SW480 (cell line): Measurements from ENCODE around the gene AOAH.
A peak's percentile ranks its signal among the peaks of the same experiment; 100 is the strongest.
"Not testable (repeated sequence)": the region's sequence is repeated elsewhere in the genome, so short reads cannot be mapped to it uniquely, and the experiment has no call there.

Experiments
- DNase-seq: peaks from one replicate; pipeline ENCODE4 v3.0.0-alpha.2; 2016; ENCODE audit warnings: low spot score

AOAH gene

GRCh38 chr7:36506820-36507219 is 217.5 kb downstream of the AOAH start:
- DNase-seq: no peak

- DNase-seq: no peak
These were observed 218.0 kb downstream of the AOAH start for GRCh38 chr7:36506130-36506798.

GRCh38 chr7:36504617-36505016 is 219.7 kb downstream of the AOAH start:
- DNase-seq: not testable (repeated sequence)

- not testable (repeated sequence) for DNase-seq
These were observed 220.1 kb downstream of the AOAH start for GRCh38 chr7:36504216-36504615.

GRCh38 chr7:36497775-36498174 is 226.5 kb downstream of the AOAH start:
- no peak for DNase-seq

GRCh38 chr7:36497176-36497575 is 227.1 kb downstream of the AOAH start:
- not testable (repeated sequence) for DNase-seq

- no peak for DNase-seq
These were observed 227.7 kb downstream of the AOAH start for GRCh38 chr7:36496576-36496975.

- DNase-seq: no peak
These were observed 233.0 kb downstream of the AOAH start for GRCh38 chr7:36491317-36491716.

GRCh38 chr7:36490419-36490830 is 233.9 kb downstream of the AOAH start:
- DNase-seq: no peak

- DNase-seq: not testable (repeated sequence)
These were observed 235.6 kb downstream of the AOAH start for GRCh38 chr7:36488672-36489071.

GRCh38 chr7:36487756-36488336 is 236.4 kb downstream of the AOAH start:
- DNase-seq: peak; percentile 83

- DNase-seq: no peak
These were observed 238.0 kb downstream of the AOAH start for GRCh38 chr7:36486336-36486735.

- DNase-seq: no peak
These were observed 240.0 kb downstream of the AOAH start for GRCh38 chr7:36484265-36484664.

GRCh38 chr7:36483853-36484252 is 240.4 kb downstream of the AOAH start:
- not testable (repeated sequence) for DNase-seq

GRCh38 chr7:36478745-36479144 is 245.5 kb downstream of the AOAH start:
- DNase-seq: no peak

- DNase-seq: no peak
These were observed 248.9 kb downstream of the AOAH start for GRCh38 chr7:36475381-36475780.

- DNase-seq: no peak
These were observed 249.3 kb downstream of the AOAH start for GRCh38 chr7:36475011-36475342.

- DNase-seq: no peak
These were observed 249.8 kb downstream of the AOAH start for GRCh38 chr7:36474283-36475010.

GRCh38 chr7:36473454-36474282 is 250.6 kb downstream of the AOAH start:
- DNase-seq: peak; percentile 39

GRCh38 chr7:36472141-36472729 is 252.1 kb downstream of the AOAH start:
- no peak for DNase-seq

GRCh38 chr7:36469236-36469635 is 255.1 kb downstream of the AOAH start:
- DNase-seq: no peak
